ENCODE measurements around the gene PIP4K2C.

Gene PIP4K2C

DNA sequence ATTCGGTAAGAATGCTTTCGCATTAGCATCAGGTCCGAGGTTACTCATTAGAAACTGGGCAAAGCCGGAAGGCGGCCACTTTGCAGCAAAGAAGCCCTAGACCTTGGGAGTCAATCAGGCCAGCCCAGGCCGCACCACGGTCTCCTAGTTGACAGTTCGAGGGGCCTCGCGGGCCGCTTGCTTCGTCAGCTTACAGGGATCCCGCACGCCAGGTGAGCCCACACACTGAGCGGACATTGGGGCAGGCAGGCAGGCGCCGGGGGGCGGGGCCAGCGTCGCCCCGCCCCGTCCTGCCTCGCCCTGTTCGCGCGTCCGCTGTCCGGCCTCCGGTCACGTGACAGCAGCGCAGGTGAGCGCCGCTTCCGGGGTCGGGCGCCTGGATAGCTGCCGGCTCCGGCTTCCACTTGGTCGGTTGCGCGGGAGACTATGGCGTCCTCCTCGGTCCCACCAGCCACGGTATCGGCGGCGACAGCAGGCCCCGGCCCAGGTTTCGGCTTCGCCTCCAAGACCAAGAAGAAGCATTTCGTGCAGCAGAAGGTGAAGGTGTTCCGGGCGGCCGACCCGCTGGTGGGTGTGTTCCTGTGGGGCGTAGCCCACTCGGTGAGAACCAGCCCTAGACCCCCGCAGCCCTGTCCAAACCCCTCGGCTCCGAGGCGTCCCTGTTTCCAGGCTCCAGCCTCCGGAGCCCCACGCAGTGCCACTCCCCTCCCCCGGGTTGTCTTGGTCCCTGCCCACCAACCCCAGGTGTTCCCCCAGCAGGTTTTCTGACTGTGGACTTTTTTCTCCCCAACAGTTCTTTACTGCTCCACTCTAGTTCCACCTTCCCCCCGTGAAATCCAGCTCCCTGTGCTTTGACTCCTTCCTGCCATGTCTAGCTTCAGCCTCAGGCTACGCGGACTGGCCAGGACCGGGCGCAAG is at the start of gene PIP4K2C:
Gene PIP4K2C (plus strand): TSS at position 329 of the 918 bp plus-strand sequence. CDS start 98 bp downstream, at position 427.
- peak; percentile 83 for DNase-seq

GRCh38 chr12:57541717-57542116 is 49.3 kb upstream of the PIP4K2C start:
- DNase-seq = no peak

DNA sequence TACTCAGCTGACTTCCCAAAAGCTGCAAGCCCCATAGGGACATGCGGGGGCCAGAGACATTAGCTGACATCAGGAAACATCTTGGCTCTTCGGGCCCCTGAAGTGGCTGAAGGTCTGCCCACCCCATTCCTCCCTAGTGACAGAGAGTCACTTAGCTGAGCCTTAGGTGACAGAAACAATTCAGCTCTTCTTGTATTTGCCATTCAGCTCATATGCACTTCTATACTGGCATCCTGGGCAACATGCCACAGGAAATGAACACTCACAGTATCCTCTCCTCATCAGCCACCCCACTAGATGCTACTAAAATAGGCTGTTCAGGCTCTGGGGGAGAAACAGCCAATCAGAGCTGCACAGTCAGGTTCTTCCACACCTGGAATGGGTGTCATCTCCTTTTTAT is 47.4 kb upstream of the PIP4K2C start:
- DNase-seq = no peak

- no peak for DNase-seq
These were observed 45.1 kb upstream of the PIP4K2C start for GRCh38 chr12:57545809-57546437.

DNA sequence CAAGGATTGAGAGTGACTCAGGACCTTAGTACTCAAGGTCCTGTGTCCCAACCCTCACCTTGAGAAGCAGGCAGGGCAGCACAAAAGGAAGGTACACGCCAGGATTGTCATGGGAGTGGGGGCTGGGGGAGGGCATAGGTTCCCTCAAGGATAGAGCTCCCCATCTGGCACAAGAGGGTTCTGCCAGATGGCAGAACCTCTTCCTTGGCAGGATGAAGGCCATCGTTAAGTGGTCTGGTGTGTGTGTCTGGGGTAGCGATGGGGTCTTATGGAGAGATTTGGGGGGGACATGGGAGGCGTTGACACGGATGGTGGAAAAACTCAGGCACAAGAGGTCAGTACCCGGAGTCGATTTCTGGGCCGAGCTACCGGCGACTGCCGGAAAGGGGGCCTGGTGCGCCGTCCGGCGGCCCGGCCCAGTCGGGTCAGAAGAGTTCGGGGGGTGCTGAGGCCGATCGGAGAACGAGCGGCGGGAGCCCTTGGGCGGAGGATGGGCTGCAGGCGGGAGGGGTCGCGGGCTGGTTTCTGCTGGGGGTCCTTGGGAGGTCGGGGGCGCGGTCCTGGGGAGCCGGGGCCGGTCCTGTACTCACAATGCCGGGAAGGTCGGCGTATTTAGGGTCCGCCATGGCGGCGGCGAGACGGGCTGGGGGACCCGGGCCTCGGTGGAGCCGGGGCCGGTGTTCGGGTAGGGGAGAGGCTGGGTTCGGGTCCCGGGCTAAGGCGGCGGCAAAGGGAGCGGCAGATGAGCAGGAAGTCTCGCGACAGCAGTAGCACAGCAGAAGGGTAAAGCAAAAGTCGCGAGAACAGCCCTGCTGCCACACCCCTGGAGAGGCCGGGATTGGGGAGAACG is 44.3 kb upstream of the PIP4K2C start, which contains the start of gene DCTN2:
Gene DCTN2 (minus strand): TSS at position 755 of the 850 bp plus-strand sequence. CDS start 129 bp downstream, at position 626.
- peak; percentile 100 for DNase-seq

GRCh38 chr12:57547288-57548012 is 43.5 kb upstream of the PIP4K2C start:
- DNase-seq = no peak

- DNase-seq = no peak
These were observed 43.0 kb upstream of the PIP4K2C start for GRCh38 chr12:57548013-57548315.

DNA sequence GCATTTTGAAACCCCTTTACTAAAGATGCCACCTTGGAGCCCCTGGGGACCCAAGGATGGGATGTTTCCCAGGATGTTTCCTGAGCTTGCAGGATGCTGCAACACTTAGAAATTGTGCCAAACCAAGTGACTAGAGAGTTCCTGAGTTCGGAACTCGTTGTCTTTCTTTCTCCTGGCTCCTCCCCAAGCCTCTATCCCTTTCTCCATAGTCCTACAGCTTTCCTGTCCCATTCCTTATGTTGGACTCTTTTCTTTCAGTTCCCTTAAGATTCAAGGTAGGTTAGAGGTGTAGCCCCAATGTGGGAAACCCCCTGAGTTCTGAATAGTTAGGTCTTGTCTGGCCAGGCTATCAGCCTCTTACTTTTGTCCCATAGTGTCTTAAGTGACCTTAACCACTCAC is 42.5 kb upstream of the PIP4K2C start:
- DNase-seq = no peak

DNA sequence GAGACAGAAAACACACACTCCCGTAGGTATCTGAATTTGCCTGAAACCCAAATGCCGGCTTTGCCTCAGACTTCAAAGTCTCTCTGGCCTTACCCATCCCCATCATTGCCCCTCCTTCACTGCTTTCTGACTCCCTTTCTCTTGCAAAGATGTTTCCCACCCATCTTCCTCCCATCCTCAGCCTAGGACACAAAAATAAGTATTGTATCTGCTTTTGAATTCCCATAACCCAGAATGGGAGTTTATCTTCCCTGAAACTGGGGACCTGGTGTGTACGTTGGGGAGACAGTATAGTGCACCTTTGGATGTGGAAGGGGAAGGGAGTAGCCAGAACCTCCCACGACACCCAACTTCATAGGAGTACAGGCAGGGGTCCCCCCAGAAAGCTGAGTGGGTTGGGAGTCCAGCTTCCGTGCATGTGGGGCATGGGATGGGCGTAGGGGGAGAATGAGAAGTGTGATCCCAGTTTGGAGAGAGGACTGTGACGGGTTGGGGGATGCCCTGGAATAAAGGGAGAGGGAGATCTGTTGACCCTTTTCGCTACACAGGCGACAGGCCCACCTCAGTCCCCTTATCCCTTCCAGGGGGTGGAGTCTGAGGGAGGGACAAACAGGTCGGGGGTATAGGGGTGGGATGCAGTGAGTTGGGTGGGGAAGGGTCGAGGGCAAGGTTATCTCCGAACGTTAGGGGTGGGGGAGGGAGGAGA is 41.6 kb upstream of the PIP4K2C start:
- no peak for DNase-seq

DNA sequence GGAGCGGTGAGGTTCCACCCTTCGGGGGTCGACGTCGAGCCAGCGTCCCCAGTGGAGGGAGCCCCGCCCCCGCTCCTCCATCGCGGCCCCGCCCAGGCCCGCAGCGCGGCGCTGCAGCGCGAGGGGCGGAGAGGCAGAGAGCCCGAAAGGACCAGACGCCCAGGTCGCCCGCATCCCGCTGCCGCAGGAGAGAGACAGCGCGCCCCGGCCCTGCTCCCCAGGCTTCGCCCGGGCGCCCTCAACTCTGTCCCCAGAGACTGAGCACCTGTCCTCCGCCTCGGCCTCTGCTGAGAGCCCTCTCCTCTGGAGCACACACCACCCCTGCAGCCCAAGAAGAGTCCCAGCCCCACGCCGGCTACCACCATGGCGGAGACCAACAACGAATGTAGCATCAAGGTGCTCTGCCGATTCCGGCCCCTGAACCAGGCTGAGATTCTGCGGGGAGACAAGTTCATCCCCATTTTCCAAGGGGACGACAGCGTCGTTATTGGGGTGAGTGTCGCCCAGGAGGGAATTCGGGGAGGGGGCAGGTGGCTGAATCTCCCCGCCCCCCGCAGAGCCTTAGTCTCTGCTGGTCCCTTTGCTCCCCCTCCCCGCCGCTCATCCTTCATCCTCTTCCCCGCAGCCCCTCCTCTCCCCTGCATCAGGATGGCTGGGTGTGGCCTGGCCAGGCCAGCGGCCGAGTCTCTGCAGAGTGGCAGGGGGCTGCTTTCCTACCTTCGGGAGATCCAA is 40.9 kb upstream of the PIP4K2C start, which contains the start of gene KIF5A:
Gene KIF5A (plus strand): TSS at position 136 of the 732 bp plus-strand sequence. CDS start 228 bp downstream, at position 364.
- no peak for DNase-seq

DNA sequence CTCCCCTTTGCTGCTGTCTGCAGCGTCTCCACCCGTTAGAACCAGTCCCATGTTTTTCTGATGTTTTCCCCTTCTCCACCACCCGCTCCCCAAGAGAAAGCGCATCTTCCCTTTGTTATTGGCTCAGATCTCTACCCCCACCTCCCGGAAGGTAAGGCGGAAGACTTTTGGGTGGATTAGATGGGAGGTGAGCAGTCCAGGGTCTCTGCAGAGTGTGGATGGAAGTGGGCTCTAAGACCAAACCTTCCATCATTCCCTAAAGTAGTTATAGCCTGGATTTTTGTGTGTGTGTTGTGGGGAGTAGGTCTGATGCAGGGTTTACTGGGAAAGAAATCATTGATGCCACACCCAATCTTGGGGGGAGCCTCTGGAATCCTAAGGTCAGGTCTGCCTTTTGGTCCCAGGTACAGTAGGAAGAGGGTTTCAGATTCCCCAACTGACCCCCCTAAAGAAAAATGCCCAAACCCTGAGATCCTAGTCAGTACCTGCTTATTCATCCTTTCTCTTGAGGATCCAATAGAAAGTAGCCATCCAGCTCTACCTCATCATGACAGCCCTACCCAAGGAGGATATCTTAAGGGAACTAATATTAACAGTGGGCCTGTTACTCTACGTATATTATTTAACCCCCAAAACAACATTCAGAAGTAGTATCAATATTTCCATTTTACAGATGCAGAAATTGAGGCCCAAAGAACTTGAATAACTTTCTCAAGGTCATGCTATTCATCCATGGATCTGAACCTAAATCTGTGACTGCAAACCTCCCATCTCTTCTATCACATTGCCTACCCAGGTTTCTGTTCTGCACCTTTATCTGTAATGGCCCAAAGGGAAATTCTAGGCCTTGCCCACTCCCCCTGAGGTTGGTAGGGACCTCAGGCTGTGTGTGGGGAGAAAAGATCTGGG is 40.1 kb upstream of the PIP4K2C start:
- DNase-seq = no peak

- no peak for DNase-seq
These were observed 39.2 kb upstream of the PIP4K2C start for GRCh38 chr12:57551637-57552305.

- no peak for DNase-seq
These were observed 38.7 kb upstream of the PIP4K2C start for GRCh38 chr12:57552306-57552651.

DNA sequence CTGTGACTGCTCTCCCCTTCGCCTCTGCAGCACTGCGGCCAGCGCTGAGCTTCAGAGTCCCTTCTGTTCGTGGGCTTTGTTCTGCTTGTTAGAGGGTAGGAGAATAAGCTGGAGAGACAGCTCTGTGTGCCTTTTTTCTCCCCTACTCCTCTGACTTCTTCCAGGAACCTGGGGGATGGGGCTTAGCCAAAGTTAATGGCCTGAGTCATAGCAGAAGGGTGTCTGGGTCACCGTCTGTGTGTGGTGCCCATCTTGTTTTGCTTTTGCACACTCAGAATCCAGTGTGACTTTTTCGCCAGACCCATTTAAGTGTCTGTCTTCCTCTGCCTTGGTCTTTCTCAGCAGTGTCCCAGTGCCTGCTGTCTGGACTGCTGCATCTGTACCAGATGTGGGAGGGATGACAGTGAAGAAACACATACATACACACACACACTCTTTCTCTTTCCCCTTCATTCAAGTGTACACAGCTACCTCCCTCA is 38.1 kb upstream of the PIP4K2C start:
- DNase-seq = no peak

- no peak for DNase-seq
These were observed 37.4 kb upstream of the PIP4K2C start for GRCh38 chr12:57553343-57554202.

DNA sequence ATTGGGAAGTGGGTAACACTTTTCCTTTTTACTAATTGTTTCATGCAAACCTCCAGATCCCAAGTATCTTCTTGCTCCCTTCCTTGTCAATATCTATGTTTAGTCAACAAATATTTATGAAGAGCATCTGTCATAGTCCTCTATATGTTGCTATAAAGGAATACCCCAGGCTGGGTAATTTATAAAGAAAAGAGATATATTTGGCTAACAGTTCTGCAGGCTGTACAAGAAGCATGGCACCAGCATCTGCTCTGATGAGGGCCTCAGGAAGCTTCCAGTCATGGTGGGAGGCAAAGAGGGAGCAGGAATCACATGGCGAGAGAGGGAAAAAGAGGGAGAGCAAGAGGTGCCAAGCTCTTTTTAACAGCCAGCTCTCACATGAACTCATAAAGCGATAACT is 36.5 kb upstream of the PIP4K2C start:
- DNase-seq = no peak

DNA sequence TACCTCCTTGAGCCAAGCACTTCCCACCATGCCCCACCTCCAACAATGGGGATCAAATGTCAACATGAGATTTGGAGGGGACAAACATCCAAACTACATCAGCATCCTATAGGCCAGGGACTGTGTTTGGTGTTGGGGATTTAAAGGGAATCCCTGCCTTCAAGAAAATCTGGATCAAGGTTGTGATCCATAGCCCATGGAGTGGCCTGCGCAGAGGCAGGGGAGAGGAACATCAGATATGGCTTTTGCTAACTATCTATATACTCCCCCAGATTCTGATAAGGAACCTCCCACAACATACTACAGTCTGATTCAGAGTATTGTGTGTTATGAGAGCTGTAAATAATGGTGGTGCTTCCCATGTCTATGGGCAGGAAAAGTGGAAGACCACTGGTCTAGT is 36.1 kb upstream of the PIP4K2C start:
- DNase-seq = no peak

- DNase-seq = no peak
These were observed 32.1 kb upstream of the PIP4K2C start for GRCh38 chr12:57558864-57559263.

Measured in GOT3 (cell line).